Nephron (organoid): ENCODE measurements around the gene HMX1.
A peak's percentile ranks its signal among the peaks of the same experiment; 100 is the strongest.

ENCODE experiments used
- H3K27ac Mint-ChIP-seq, 3 experiments: 2 replicates each; pipeline ENCODE4 v1.8.0; 2020; ENCODE audit warnings: mixed read lengths in 3 of 3, mild to moderate bottlenecking in 2 of 3, moderate library complexity in 1 of 3
- H3K27me3 Mint-ChIP-seq: 2 replicates; pipeline ENCODE4 v1.8.0; 2021; ENCODE audit warnings: low read depth, mild to moderate bottlenecking, moderate library complexity, mixed read lengths
- H3K36me3 Mint-ChIP-seq: 2 replicates; pipeline ENCODE4 v1.8.0; 2020; ENCODE audit warnings: low read depth, mixed read lengths
- H3K4me1 Mint-ChIP-seq: 2 replicates; pipeline ENCODE4 v1.8.0; 2020; ENCODE audit warnings: mixed read lengths
- H3K4me3 Mint-ChIP-seq, 3 experiments: 2 replicates each; pipeline ENCODE4 v1.8.0; 2020; ENCODE audit warnings: mild to moderate bottlenecking in 3 of 3, mixed read lengths in 3 of 3, moderate library complexity in 2 of 3
- H3K9me3 Mint-ChIP-seq: 2 replicates; pipeline ENCODE4 v1.8.0; 2020; ENCODE audit warnings: mixed read lengths
- CTCF ChIP-seq, 3 experiments: fragments of 200-600 bp; sonication (generic); IDR thresholded peaks; one replicate each; pipeline ENCODE4 v1.5.0; 2021; ENCODE audit warnings: antibody characterized with exemption in 3 of 3; ENCODE audit not compliant: unreplicated experiment in 3 of 3

The HMX1 gene

GRCh38 chr4:8862334-8862733 lies 9.3 kb downstream of the HMX1 start:
- Mint-ChIP-seq H3K27me3 (peaks cover 96% of the 10 kb centered on the region), H3K4me3 (no peak overlapping the region), H3K4me1 (no peaks in the 10 kb centered on the region), H3K36me3 (no peaks in the 10 kb centered on the region), H3K27ac (no peak overlapping the region), H3K9me3 (no peaks in the 10 kb centered on the region)
- no peak for TF ChIP-seq CTCF (IDR thresholded peaks at IDR 0.05; ENCODE audit: unreplicated experiment in 3 of 3)

DNA sequence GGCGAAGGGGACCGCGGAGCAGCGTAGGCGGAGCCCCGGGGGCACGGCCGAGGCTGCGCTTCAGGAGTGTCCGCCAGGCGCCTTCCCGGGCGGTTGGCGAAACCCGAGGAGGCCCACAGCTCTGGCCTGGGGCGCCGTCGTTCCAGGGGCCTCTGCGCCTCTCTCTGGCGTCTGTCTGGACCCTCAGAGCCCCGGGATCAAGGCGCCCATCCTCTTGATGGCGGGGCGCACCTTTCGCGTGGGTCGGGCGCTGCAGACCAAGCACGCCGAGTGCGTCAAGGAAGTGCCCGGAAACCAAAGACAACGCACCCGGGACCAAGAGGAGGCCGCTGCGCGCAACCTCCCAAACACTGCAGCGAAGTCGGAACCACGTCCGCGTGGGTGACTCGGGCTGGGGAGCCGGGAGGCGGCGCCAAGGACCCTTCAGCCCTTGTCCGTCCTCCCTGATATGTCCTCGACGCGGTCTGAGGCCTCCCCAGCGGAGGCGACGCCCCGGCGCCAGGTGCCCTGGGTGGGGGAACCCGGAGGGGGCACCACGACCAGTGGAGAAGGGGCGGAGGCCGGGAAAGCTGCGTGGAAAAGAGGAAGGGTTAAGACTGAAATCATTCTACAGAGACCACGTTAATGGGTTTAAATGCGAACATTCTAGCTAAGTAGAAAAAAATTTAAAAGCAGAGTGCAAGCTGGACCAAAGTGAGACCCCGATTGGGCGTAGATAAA lies 9.9 kb downstream of the HMX1 start:
- H3K36me3 Mint-ChIP-seq = no peaks in the 10 kb centered on the region
- H3K4me3 Mint-ChIP-seq = peak overlapping the region in 2 of 3 experiments; percentile 53 to 69
- TF ChIP-seq CTCF (IDR thresholded peaks at IDR 0.05; ENCODE audit: unreplicated experiment in 3 of 3) = no peak
- H3K27ac Mint-ChIP-seq = no peak overlapping the region
- H3K9me3 Mint-ChIP-seq = no peaks in the 10 kb centered on the region
- peaks cover 3% of the 10 kb centered on the region for H3K4me1 Mint-ChIP-seq
- peaks cover 96% of the 10 kb centered on the region for H3K27me3 Mint-ChIP-seq

DNA sequence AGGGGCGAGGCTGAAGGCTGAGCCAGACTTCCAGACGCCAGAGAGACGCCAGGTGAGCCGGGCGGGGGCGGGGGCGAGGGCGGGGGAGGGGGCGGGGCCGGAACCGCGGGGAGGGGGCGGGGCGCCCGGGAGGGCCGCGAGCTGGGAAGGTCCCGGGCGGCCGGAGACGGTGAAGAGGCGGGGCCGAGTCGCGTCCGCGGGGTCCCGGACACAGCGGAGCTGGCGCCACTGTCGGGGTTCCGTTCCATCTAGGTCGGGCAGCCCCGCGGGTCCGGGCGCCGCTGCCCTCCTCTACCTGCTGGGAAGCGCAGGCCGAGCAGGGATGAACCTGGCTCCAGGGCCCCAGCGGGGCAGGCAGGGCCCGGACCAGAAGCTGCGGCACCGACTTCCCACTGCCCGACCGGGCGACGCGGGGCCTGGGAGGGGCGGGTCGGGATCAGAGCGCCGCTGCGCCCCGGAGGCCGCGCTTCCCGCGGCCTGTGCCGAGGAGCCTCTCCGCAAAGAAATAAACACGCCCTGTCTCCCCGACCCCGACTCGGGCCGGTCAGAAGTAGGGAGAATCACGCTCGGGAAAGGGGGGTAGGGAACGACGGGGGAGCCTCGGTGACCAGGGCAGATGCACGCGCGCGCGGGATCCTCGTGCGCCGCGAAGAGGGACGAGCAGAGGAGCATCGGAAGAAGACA lies 10.6 kb downstream of the HMX1 start:
- Mint-ChIP-seq H3K4me1 (peaks cover 10% of the 10 kb centered on the region), H3K36me3 (no peaks in the 10 kb centered on the region), H3K27me3 (peaks cover 96% of the 10 kb centered on the region), H3K4me3 (peak overlapping the region; percentile 53 to 69 (median 62)), H3K27ac (no peak overlapping the region), H3K9me3 (no peaks in the 10 kb centered on the region)
- no peak for TF ChIP-seq CTCF (IDR thresholded peaks at IDR 0.05; ENCODE audit: unreplicated experiment in 3 of 3)

- Mint-ChIP-seq H3K4me3 (peak overlapping the region; percentile 14 to 30 (median 29)), H3K27me3 (peaks cover 96% of the 10 kb centered on the region), H3K9me3 (no peaks in the 10 kb centered on the region), H3K36me3 (no peaks in the 10 kb centered on the region), H3K27ac (no peak overlapping the region), H3K4me1 (peaks cover 13% of the 10 kb centered on the region)
- TF ChIP-seq CTCF (IDR thresholded peaks at IDR 0.05; ENCODE audit: unreplicated experiment in 3 of 3) = no peak
These were observed 11.3 kb downstream of the HMX1 start for GRCh38 chr4:8860096-8860891.

- Mint-ChIP-seq H3K36me3 (no peaks in the 10 kb centered on the region), H3K9me3 (peaks cover 4% of the 10 kb centered on the region), H3K4me3 (peak overlapping the region in 2 of 3 experiments; percentile 32 to 48), H3K27me3 (peaks cover 96% of the 10 kb centered on the region), H3K4me1 (peaks cover 20% of the 10 kb centered on the region), H3K27ac (no peak overlapping the region)
- no peak for TF ChIP-seq CTCF (IDR thresholded peaks at IDR 0.05; ENCODE audit: unreplicated experiment in 3 of 3)
These were observed 12.0 kb downstream of the HMX1 start for GRCh38 chr4:8859550-8860095.
